VCaP (cell line): Measurements from ENCODE around the gene CALU.

Experiments
- H3K27ac ChIP-seq: fragments of 450-650 bp; 2 replicates; pipeline ENCODE4 v1.5.1; 2017
- TF ChIP-seq, protein P1 (sequence below): fragments of 450-650 bp; conservative IDR thresholded peaks from 2 replicates; pipeline ENCODE4 v1.5.1; 2017; ENCODE audit warnings: mild to moderate bottlenecking, moderate library complexity

CALU gene

DNA sequence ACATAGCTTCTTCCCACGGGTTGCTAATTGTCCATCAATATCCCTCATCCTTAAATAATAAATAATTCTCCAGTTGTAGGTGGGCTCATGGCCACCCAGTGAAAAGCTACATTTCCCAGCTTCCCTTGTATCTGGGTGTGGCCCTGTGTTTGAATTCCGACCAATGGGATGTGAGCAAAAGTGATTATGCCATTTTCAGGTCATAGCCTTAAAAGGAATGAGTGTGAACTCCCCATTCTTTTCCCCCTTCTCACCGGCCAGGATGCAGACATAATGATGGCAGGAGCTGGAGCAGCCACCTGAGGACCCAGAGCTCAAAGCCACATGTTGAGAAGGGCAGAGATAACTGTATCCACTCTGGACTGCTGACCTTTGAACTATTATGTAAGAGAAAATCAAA, 30.3 kb upstream of the CALU start:
- no peak overlapping the region for H3K27ac ChIP-seq

GRCh38 chr7:128710481-128710880, 28.7 kb upstream of the CALU start:
- TF ChIP-seq, protein P1, sequence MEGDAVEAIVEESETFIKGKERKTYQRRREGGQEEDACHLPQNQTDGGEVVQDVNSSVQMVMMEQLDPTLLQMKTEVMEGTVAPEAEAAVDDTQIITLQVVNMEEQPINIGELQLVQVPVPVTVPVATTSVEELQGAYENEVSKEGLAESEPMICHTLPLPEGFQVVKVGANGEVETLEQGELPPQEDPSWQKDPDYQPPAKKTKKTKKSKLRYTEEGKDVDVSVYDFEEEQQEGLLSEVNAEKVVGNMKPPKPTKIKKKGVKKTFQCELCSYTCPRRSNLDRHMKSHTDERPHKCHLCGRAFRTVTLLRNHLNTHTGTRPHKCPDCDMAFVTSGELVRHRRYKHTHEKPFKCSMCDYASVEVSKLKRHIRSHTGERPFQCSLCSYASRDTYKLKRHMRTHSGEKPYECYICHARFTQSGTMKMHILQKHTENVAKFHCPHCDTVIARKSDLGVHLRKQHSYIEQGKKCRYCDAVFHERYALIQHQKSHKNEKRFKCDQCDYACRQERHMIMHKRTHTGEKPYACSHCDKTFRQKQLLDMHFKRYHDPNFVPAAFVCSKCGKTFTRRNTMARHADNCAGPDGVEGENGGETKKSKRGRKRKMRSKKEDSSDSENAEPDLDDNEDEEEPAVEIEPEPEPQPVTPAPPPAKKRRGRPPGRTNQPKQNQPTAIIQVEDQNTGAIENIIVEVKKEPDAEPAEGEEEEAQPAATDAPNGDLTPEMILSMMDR: no peak
- no peak overlapping the region for H3K27ac ChIP-seq

More for the DNA sequence above, 30.3 kb upstream of the CALU start:
- TF ChIP-seq, protein P1: no peak

DNA sequence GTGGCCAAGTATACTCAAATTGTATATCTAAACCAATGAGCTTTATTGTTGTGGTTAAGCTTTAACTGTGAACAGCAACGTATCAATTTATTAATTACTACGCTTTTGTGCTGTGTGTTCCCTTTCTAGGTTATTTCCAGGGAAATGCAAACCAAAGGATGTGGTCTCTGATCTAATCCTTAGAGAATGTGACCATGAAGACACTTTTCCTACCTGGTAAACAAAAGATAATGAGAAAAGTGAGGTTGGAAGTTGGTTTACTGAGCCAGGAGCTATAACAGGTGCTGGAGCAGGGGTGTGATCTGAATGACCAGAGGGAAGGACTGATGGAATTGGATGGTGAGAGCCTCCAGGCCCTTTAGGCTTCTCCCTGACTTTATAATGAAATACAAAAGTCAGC, 25.4 kb upstream of the CALU start:
- H3K27ac ChIP-seq: no peak overlapping the region
- TF ChIP-seq, protein P1: no peak

- TF ChIP-seq, protein P1: no peak
- H3K27ac ChIP-seq: no peak overlapping the region
Observed at GRCh38 chr7:128714701-128715495, 24.3 kb upstream of the CALU start.

- no peak overlapping the region for H3K27ac ChIP-seq
- TF ChIP-seq, protein P1: no peak
Observed at GRCh38 chr7:128718967-128719642, 20.1 kb upstream of the CALU start.

GRCh38 chr7:128721376-128721775, 17.8 kb upstream of the CALU start:
- H3K27ac ChIP-seq: no peak overlapping the region
- TF ChIP-seq, protein P1: no peak

DNA sequence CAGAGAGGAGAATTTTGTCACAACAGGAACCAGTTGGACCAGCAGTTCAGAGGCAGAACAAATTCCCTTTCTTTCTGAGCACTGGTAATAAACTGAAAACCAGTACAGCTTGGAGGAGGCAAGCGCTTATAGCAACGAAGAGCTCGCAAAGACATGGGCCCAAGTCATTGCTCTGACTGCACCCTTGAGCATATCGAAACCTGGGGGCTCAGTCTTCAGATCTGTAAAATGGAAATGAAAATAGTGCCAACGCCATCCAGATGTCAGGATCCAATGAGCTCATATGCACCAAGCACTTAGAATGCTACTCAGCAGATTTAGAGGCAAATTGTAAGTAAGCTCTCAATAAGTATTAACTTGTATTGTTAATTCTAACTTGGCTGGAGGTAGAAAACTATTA, 14.4 kb upstream of the CALU start:
- H3K27ac ChIP-seq: no peak overlapping the region
- TF ChIP-seq, protein P1: no peak
